ENCODE measurements around the gene CCDC6. TPM values are rescaled to one million over a fixed set of nuclear protein-coding genes. Genes with fewer than 3 reads are reported as not detected.

Gene CCDC6
- total RNA-seq, 2 experiments from 2014 or later: 21.6 to 22.1 TPM

- CTCF ChIA-PET: interaction anchor here (0.9 to 2.3 kb wide), 3 partner anchors 40 to 75 kb away, joined by 5 to 26 read pairs (median 8); no protein-coding TSS in a partner anchor
- Mint-ChIP-seq H3K9me3 (no peaks in the 10 kb centered on the region), H3K27ac (peak overlapping the region; percentile 75), H3K4me3 (peak overlapping the region; percentile 91), H3K4me1 (ENCODE audit: low read depth) (peaks cover 74% of the 10 kb centered on the region), H3K36me3 (ENCODE audit: low read depth) (peaks cover 19% of the 10 kb centered on the region), H3K27me3 (no peaks in the 10 kb centered on the region)
- POLR2A ChIA-PET: interaction anchor here (0.8 kb wide), 1 partner anchor 32 kb away, joined by 3 read pairs; no protein-coding TSS in a partner anchor
- peak overlapping the region; percentile 86 for H3K4me3 ChIP-seq (ENCODE audit: low read length)
- no peak for ATAC-seq (ENCODE audit: poor library complexity)
- no peaks in the 10 kb centered on the region for H3K27me3 ChIP-seq (ENCODE audit: control insufficient read depth in 1 of 2, insufficient read depth in 2 of 2, low read length in 2 of 2)
- DNase-seq: peak in 4 of 14 experiments; percentile 11 to 55 (median 47)
- peaks cover 39% of the 10 kb centered on the region for H3K4me1 ChIP-seq (ENCODE audit: insufficient read depth, low read length)
- no peaks in the 10 kb centered on the region for H3K9me3 ChIP-seq (ENCODE audit: control insufficient read depth in 1 of 2, insufficient read depth in 1 of 2, low read length in 2 of 2)
- peak overlapping the region in 1 of 2 donors; percentile 83 for H3K27ac ChIP-seq (ENCODE audit: low read depth in 1 of 2, low read length in 2 of 2)
- TF ChIP-seq CTCF (IDR thresholded peaks at IDR 0.05): no peak
- H3K36me3 ChIP-seq (ENCODE audit: insufficient read depth, low read length): peaks cover 3% of the 10 kb centered on the region
- intact Hi-C loops (cut with DNase I, micrococcal nuclease): loop anchor here (5.0 to 10.0 kb wide), 5 partner anchors 38 to 1990 kb away; partner anchors contain the start of genes CDK1 (in 2 of the 2), CISD1 (in 1 of the 2) and IPMK (in 1 of the 2)
These were observed 1.2 kb downstream of the CCDC6 start for GRCh38 chr10:59905066-59905730.

GRCh38 chr10:59904426-59905065 lies 1.8 kb downstream of the CCDC6 start:
- H3K4me3 ChIP-seq (ENCODE audit: low read length): peak overlapping the region; percentile 86
- H3K27me3 ChIP-seq (ENCODE audit: control insufficient read depth in 1 of 2, insufficient read depth in 2 of 2, low read length in 2 of 2): no peaks in the 10 kb centered on the region
- intact Hi-C loops (cut with DNase I, micrococcal nuclease): loop anchor here (5.0 to 10.0 kb wide), 5 partner anchors 37 to 1990 kb away; partner anchors contain the start of genes CDK1 (in 2 of the 2), CISD1 (in 1 of the 2) and IPMK (in 1 of the 2)
- ATAC-seq (ENCODE audit: poor library complexity): no peak
- H3K27ac ChIP-seq (ENCODE audit: low read depth in 1 of 2, low read length in 2 of 2): no peak overlapping the region
- peaks cover 3% of the 10 kb centered on the region for H3K36me3 ChIP-seq (ENCODE audit: insufficient read depth, low read length)
- ChIA-PET CTCF (interaction anchor here (0.9 to 2.3 kb wide), 2 partner anchors 39 to 74 kb away, joined by 5 to 8 read pairs; no protein-coding TSS in a partner anchor), POLR2A (interaction anchor here (0.8 kb wide), 1 partner anchor 31 kb away, joined by 3 read pairs; no protein-coding TSS in a partner anchor)
- Mint-ChIP-seq H3K4me3 (peak overlapping the region; percentile 91), H3K36me3 (ENCODE audit: low read depth) (peaks cover 22% of the 10 kb centered on the region), H3K27ac (peak overlapping the region; percentile 75), H3K9me3 (no peaks in the 10 kb centered on the region), H3K4me1 (ENCODE audit: low read depth) (peaks cover 80% of the 10 kb centered on the region), H3K27me3 (no peaks in the 10 kb centered on the region)
- no peak for TF ChIP-seq CTCF (IDR thresholded peaks at IDR 0.05)
- H3K9me3 ChIP-seq (ENCODE audit: control insufficient read depth in 1 of 2, insufficient read depth in 1 of 2, low read length in 2 of 2): no peaks in the 10 kb centered on the region
- DNase-seq: no peak
- peaks cover 43% of the 10 kb centered on the region for H3K4me1 ChIP-seq (ENCODE audit: insufficient read depth, low read length)

GRCh38 chr10:59903871-59904270 lies 2.5 kb downstream of the CCDC6 start:
- Mint-ChIP-seq H3K4me3 (peak overlapping the region; percentile 91), H3K27me3 (no peaks in the 10 kb centered on the region), H3K9me3 (no peaks in the 10 kb centered on the region), H3K36me3 (ENCODE audit: low read depth) (peaks cover 22% of the 10 kb centered on the region), H3K27ac (peak overlapping the region; percentile 75), H3K4me1 (ENCODE audit: low read depth) (peaks cover 84% of the 10 kb centered on the region)
- no peak overlapping the region for H3K27ac ChIP-seq (ENCODE audit: low read depth in 1 of 2, low read length in 2 of 2)
- H3K4me1 ChIP-seq (ENCODE audit: insufficient read depth, low read length): peaks cover 43% of the 10 kb centered on the region
- H3K4me3 ChIP-seq (ENCODE audit: low read length): no peak overlapping the region
- DNase-seq (no peak), ATAC-seq (ENCODE audit: poor library complexity) (no peak)
- H3K27me3 ChIP-seq (ENCODE audit: control insufficient read depth in 1 of 2, insufficient read depth in 2 of 2, low read length in 2 of 2): no peaks in the 10 kb centered on the region
- intact Hi-C loops (cut with DNase I, micrococcal nuclease): loop anchor here (10.0 kb wide), 3 partner anchors 741 to 1991 kb away; partner anchors contain the start of genes CISD1 (in 1 of the 2) and IPMK (in 1 of the 2)
- peaks cover 3% of the 10 kb centered on the region for H3K36me3 ChIP-seq (ENCODE audit: insufficient read depth, low read length)
- ChIA-PET CTCF (no interaction called here), POLR2A (no interaction called here)
- no peak for TF ChIP-seq CTCF (IDR thresholded peaks at IDR 0.05)
- H3K9me3 ChIP-seq (ENCODE audit: control insufficient read depth in 1 of 2, insufficient read depth in 1 of 2, low read length in 2 of 2): no peaks in the 10 kb centered on the region

Data from CD4-positive, alpha-beta T cell (primary cell).